HCT116 (cell line): Measurements from ENCODE around the gene DIS3L2. TPM values are rescaled to one million over a fixed set of nuclear protein-coding genes. Genes with fewer than 3 reads are reported as not detected.

Experiments
- ATAC-seq: fragments of 200-7000 bp; cut with Tn5 transposase; 2 replicates; pipeline ENCODE4 v1.9.1; 2020; ENCODE audit warnings: mild to moderate bottlenecking, moderate library complexity
- BruUV-seq: library from RNA; stranded (reverse); fragments of 400-500 nt; replicated peaks from 2 replicates; lab custom pipeline; 2021; lab: Mats Ljungman, UMichigan
- CTCF ChIA-PET: fragments of 300-600 bp; sonication (Branson Sonifier 250); formaldehyde crosslinking; loops from one replicate; lab custom pipeline; 2021; ENCODE audit warnings: antibody characterized with exemption; lab: Charles Lee
- POLR2A ChIA-PET: fragments of 300-600, 350-600 bp; sonication (Branson Sonifier 250); formaldehyde crosslinking; loops from one replicate; lab custom pipeline; 2021; ENCODE audit warnings: antibody characterized with exemption; lab: Charles Lee
- RAD21 ChIA-PET, 2 experiments: fragments of 300-600 bp; sonication (Branson Sonifier 250); formaldehyde crosslinking; loops; one replicate each; lab custom pipeline; 2023; ENCODE audit warnings: low total read pairs in 2 of 2; ENCODE audit not compliant: uncharacterized antibody in 2 of 2, unreplicated experiment in 2 of 2, low non-redundant PET in 1 of 2; lab: Charles Lee
- DNase-seq: peaks from one replicate; pipeline ENCODE4 v3.0.0-alpha.2; 2010; ENCODE audit warnings: low read depth, low spot score
- H2AFZ ChIP-seq: fragments of 200-600 bp; shearing (Covaris generic), sonication (generic); 2 replicates; pipeline ENCODE4 v1.6.1; 2017; ENCODE audit warnings: low read depth, mixed run types, mixed read lengths, antibody characterized with exemption, low read length; ENCODE audit not compliant: poor library complexity, severe bottlenecking
- H3K27ac ChIP-seq: 2 replicates; pipeline ENCODE4 v1.5.1; 2012; ENCODE audit warnings: low read depth, low read length
- H3K27me3 ChIP-seq: fragments of 200-600 bp; sonication (generic); 2 replicates; pipeline ENCODE4 v1.6.1; 2016; ENCODE audit warnings: mixed run types, low read length, mixed read lengths; ENCODE audit not compliant: insufficient read depth
- H3K36me3 ChIP-seq, 2 experiments: fragments of 200-500 bp in 1 of 2; fragments of 200-600 bp in 1 of 2; sonication (Bioruptor generic) in 1 of 2; sonication (generic) in 1 of 2; 2 replicates each; pipeline versions ENCODE4 v1.5.1 to v1.6.1; 2014 to 2016; ENCODE audit warnings: low read length in 2 of 2, inconsistent platforms in 1 of 2, mixed read lengths in 1 of 2, mixed run types in 1 of 2; ENCODE audit not compliant: insufficient read depth in 2 of 2, control insufficient read depth in 1 of 2
- H3K4me1 ChIP-seq, 2 experiments: fragments of 200-600 bp in 1 of 2; sonication (generic) in 1 of 2; 2 replicates each; pipeline versions ENCODE4 v1.5.1 to v1.6.1; 2012 to 2017; ENCODE audit warnings: low read length in 2 of 2, inconsistent platforms in 1 of 2, mild to moderate bottlenecking in 1 of 2, mixed read lengths in 1 of 2, mixed run types in 1 of 2, moderate library complexity in 1 of 2; ENCODE audit not compliant: insufficient read depth in 2 of 2, control insufficient read depth in 1 of 2
- H3K4me2 ChIP-seq: fragments of 200-600 bp; sonication (generic); 2 replicates; pipeline ENCODE4 v1.6.1; 2017; ENCODE audit warnings: mixed run types, low read length, mixed read lengths
- H3K4me3 ChIP-seq, 2 experiments: fragments of 200-600 bp in 1 of 2; sonication (generic) in 1 of 2; replicated peaks in 1 of 2; 2 replicates each; pipeline ENCODE4 v1.5.1; 2011 to 2016; ENCODE audit warnings: low read length in 2 of 2, control low read depth in 1 of 2, low read depth in 1 of 2, mild to moderate bottlenecking in 1 of 2, mixed read lengths in 1 of 2, mixed run types in 1 of 2
- H3K79me2 ChIP-seq: fragments of 200-600 bp; sonication (generic); 2 replicates; pipeline ENCODE4 v1.6.1; 2017; ENCODE audit warnings: mild to moderate bottlenecking, mixed run types, low read length, moderate library complexity, mixed read lengths; ENCODE audit not compliant: insufficient read depth
- H3K9ac ChIP-seq: fragments of 200-600 bp; sonication (generic); 2 replicates; pipeline ENCODE4 v1.6.1; 2016; ENCODE audit warnings: low read length, mixed read lengths
- H3K9me2 ChIP-seq: fragments of 200-600 bp; sonication (generic), shearing (Covaris generic); 2 replicates; pipeline ENCODE4 v1.6.1; 2017; ENCODE audit warnings: mixed run types, mild to moderate bottlenecking, moderate library complexity; ENCODE audit not compliant: insufficient read depth
- H3K9me3 ChIP-seq, 2 experiments: fragments of 200-500 bp in 1 of 2; fragments of 200-600 bp in 1 of 2; sonication (Bioruptor generic) in 1 of 2; sonication (generic) in 1 of 2; 2 replicates each; pipeline ENCODE4 v1.6.1; 2014 to 2017; ENCODE audit warnings: low read length in 2 of 2, mixed read lengths in 2 of 2, inconsistent platforms in 1 of 2, low read depth in 1 of 2, mild to moderate bottlenecking in 1 of 2, mixed run types in 1 of 2, moderate library complexity in 1 of 2; ENCODE audit not compliant: control insufficient read depth in 1 of 2, insufficient read depth in 1 of 2
- H4K20me1 ChIP-seq: fragments of 200-600 bp; sonication (generic), shearing (Covaris generic); 2 replicates; pipeline ENCODE4 v1.6.1; 2017; ENCODE audit warnings: mixed run types, mild to moderate bottlenecking, moderate library complexity; ENCODE audit not compliant: insufficient read depth
- CBX3 ChIP-seq: IDR thresholded peaks from 2 replicates; pipeline ENCODE4 v1.6.1; 2012; ENCODE audit warnings: low read depth
- ELF1 ChIP-seq: IDR thresholded peaks from 2 replicates; pipeline ENCODE4 v1.6.1; 2012; ENCODE audit warnings: low read depth, borderline replicate concordance
- EZH2phosphoT487 ChIP-seq: fragments of 200-600 bp; IDR thresholded peaks from 2 replicates; pipeline ENCODE4 v1.6.1; 2018; ENCODE audit warnings: antibody characterized with exemption, borderline replicate concordance
- FOSL1 ChIP-seq: IDR thresholded peaks from 2 replicates; pipeline ENCODE4 v1.6.1; 2012; ENCODE audit warnings: low read depth
- JUND ChIP-seq: IDR thresholded peaks from 2 replicates; pipeline ENCODE4 v1.6.1; 2012
- POLR2A ChIP-seq: IDR thresholded peaks from 2 replicates; pipeline ENCODE4 v1.7.0; 2011; ENCODE audit warnings: borderline replicate concordance; ENCODE audit not compliant: insufficient read depth, insufficient read length; ENCODE audit errors: extremely low read depth
- RAD21 ChIP-seq: IDR thresholded peaks from 2 replicates; pipeline ENCODE4 v1.6.1; 2012; ENCODE audit warnings: low read depth, mild to moderate bottlenecking
- TCF7L2 ChIP-seq: IDR thresholded peaks from 2 replicates; pipeline ENCODE4 v1.7.0; 2011; ENCODE audit warnings: borderline replicate concordance, inconsistent platforms; ENCODE audit not compliant: insufficient read depth, insufficient read length; ENCODE audit errors: extremely low read depth
- YY1 ChIP-seq: IDR thresholded peaks from 2 replicates; pipeline ENCODE4 v1.6.1; 2011; ENCODE audit warnings: low read length, low read depth, moderate library complexity, mild to moderate bottlenecking; ENCODE audit not compliant: insufficient replicate concordance; ENCODE audit errors: extremely low read depth
- ZBTB33 ChIP-seq: IDR thresholded peaks from 2 replicates; pipeline ENCODE4 v1.6.1; 2011; ENCODE audit warnings: mild to moderate bottlenecking, low read length, moderate library complexity; ENCODE audit not compliant: insufficient replicate concordance; ENCODE audit errors: extremely low read depth
- intact Hi-C: fragments of 100-400 bp; cut with micrococcal nuclease; formaldehyde crosslinking; loops from 2 replicates; pipeline ENCODE4 v1.10.0; 2022
- total RNA-seq: library from RNA; stranded (reverse); gene quantifications from one replicate; pipeline ENCODE4 v1.2.1, GENCODE V29; 2021; ENCODE audit not compliant: unreplicated experiment
- TF ChIP-seq, protein P1 (sequence below): IDR thresholded peaks from 2 replicates; pipeline ENCODE4 v1.6.1; 2012; ENCODE audit warnings: low read depth
- TF ChIP-seq, protein P2 (sequence below): IDR thresholded peaks from 2 replicates; pipeline ENCODE4 v1.6.1; 2012
- TF ChIP-seq, protein P3 (sequence below), 3 experiments: fragments of 200-600 bp in 1 of 3; sonication (generic) in 1 of 3; IDR thresholded peaks in 2 of 3; conservative IDR thresholded peaks in 1 of 3; 2 replicates each; pipeline ENCODE4 v1.5.1; 2012 to 2017; ENCODE audit warnings: low read depth in 2 of 3, low read length in 2 of 3, antibody characterized with exemption in 1 of 3, borderline replicate concordance in 1 of 3, control low read depth in 1 of 3, mild to moderate bottlenecking in 1 of 3, mixed read lengths in 1 of 3, mixed run types in 1 of 3, moderate library complexity in 1 of 3; ENCODE audit not compliant: insufficient read depth in 1 of 3

The DIS3L2 gene
- total RNA-seq, 1 experiment from 2014 or later: 42.5 TPM

DNA sequence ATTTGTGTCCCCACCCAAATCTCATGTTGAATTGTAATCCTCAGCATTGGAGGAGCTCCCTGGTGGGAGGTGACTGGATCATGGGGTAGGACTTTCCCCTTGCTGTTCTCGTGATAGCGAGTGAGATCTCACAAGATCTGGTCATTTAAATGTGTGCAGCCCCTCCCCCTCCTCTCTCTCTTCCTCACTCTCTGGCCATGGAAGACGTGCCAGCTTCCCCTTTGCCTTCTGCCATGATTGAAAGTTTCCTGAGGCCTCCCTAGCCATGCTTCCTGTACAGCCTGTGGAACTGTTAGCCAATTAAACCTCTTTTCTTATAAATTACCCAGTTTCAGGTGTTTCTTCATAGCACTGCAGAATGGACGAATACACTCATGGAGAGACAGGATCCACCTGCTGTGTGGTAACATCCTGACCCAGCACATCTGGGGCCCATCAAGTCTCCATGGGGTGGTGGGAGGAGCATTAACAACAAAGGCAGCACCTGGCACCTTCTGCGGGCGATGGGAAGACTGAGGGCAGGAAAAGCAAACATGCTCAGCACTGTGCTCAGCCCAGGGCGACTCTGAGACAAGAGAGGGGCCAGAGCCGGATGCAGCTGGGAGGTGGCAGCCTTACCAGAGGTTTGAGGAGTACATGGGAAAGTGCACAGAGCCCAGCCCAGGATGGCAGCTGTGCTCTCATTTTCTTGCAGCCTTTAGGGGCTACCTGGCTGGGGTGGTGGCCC, 400.8 kb downstream of the DIS3L2 start:
- no peak for ATAC-seq
- Histone ChIP-seq H3K9me2 (no peaks in the 10 kb centered on the region), H3K27me3 (no peaks in the 10 kb centered on the region), H3K4me2 (no peak overlapping the region), H3K27ac (no peak overlapping the region), H3K79me2 (no peaks in the 10 kb centered on the region)
- CTCF ChIA-PET: interaction anchor here (1.5 to 1.9 kb wide), 2 partner anchors 11 to 461 kb away, joined by 4 to 5 read pairs; no protein-coding TSS in a partner anchor
- TF ChIP-seq CBX3 (no peak), YY1 (no peak), FOSL1 (no peak), ZBTB33 (no peak), POLR2A (no peak), TCF7L2 (no peak), EZH2phosphoT487 (no peak), JUND (no peak), RAD21 (no peak), ELF1 (no peak)
- TF ChIP-seq, protein P1, sequence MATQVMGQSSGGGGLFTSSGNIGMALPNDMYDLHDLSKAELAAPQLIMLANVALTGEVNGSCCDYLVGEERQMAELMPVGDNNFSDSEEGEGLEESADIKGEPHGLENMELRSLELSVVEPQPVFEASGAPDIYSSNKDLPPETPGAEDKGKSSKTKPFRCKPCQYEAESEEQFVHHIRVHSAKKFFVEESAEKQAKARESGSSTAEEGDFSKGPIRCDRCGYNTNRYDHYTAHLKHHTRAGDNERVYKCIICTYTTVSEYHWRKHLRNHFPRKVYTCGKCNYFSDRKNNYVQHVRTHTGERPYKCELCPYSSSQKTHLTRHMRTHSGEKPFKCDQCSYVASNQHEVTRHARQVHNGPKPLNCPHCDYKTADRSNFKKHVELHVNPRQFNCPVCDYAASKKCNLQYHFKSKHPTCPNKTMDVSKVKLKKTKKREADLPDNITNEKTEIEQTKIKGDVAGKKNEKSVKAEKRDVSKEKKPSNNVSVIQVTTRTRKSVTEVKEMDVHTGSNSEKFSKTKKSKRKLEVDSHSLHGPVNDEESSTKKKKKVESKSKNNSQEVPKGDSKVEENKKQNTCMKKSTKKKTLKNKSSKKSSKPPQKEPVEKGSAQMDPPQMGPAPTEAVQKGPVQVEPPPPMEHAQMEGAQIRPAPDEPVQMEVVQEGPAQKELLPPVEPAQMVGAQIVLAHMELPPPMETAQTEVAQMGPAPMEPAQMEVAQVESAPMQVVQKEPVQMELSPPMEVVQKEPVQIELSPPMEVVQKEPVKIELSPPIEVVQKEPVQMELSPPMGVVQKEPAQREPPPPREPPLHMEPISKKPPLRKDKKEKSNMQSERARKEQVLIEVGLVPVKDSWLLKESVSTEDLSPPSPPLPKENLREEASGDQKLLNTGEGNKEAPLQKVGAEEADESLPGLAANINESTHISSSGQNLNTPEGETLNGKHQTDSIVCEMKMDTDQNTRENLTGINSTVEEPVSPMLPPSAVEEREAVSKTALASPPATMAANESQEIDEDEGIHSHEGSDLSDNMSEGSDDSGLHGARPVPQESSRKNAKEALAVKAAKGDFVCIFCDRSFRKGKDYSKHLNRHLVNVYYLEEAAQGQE: no peak
- TF ChIP-seq, protein P2, sequence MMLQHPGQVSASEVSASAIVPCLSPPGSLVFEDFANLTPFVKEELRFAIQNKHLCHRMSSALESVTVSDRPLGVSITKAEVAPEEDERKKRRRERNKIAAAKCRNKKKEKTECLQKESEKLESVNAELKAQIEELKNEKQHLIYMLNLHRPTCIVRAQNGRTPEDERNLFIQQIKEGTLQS: no peak
- TF ChIP-seq, protein P3, sequence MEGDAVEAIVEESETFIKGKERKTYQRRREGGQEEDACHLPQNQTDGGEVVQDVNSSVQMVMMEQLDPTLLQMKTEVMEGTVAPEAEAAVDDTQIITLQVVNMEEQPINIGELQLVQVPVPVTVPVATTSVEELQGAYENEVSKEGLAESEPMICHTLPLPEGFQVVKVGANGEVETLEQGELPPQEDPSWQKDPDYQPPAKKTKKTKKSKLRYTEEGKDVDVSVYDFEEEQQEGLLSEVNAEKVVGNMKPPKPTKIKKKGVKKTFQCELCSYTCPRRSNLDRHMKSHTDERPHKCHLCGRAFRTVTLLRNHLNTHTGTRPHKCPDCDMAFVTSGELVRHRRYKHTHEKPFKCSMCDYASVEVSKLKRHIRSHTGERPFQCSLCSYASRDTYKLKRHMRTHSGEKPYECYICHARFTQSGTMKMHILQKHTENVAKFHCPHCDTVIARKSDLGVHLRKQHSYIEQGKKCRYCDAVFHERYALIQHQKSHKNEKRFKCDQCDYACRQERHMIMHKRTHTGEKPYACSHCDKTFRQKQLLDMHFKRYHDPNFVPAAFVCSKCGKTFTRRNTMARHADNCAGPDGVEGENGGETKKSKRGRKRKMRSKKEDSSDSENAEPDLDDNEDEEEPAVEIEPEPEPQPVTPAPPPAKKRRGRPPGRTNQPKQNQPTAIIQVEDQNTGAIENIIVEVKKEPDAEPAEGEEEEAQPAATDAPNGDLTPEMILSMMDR (IDR thresholded peaks at IDR 0.05 in 2 of 3, conservative IDR thresholded peaks at IDR 0.05 in 1 of 3; ENCODE audit: borderline replicate concordance in 1 of 3, insufficient read depth in 1 of 3, low read depth in 2 of 3, low read length in 2 of 3): no peak
- TF ChIP-seq, all 23 proteins: peak for 0
- H2AFZ ChIP-seq: no peak overlapping the region
- H3K9ac ChIP-seq: no peak overlapping the region
- H3K9me3 ChIP-seq: no peaks in the 10 kb centered on the region
- ChIA-PET POLR2A (no interaction called here), RAD21 (no interaction called here)
- no peak overlapping the region for H3K4me3 ChIP-seq
- DNase-seq: no peak
- no peaks in the 10 kb centered on the region for H4K20me1 ChIP-seq
- H3K36me3 ChIP-seq: no peaks in the 10 kb centered on the region
- H3K4me1 ChIP-seq: peaks cover 0 to 4% of the 10 kb centered on the region in 2 experiments; a peak in 1 of 4 replicates
- intact Hi-C loops: no loop called here
- BruUV-seq: no TSS peak
